Measurements from ENCODE around the gene KLRG1.

DNA sequence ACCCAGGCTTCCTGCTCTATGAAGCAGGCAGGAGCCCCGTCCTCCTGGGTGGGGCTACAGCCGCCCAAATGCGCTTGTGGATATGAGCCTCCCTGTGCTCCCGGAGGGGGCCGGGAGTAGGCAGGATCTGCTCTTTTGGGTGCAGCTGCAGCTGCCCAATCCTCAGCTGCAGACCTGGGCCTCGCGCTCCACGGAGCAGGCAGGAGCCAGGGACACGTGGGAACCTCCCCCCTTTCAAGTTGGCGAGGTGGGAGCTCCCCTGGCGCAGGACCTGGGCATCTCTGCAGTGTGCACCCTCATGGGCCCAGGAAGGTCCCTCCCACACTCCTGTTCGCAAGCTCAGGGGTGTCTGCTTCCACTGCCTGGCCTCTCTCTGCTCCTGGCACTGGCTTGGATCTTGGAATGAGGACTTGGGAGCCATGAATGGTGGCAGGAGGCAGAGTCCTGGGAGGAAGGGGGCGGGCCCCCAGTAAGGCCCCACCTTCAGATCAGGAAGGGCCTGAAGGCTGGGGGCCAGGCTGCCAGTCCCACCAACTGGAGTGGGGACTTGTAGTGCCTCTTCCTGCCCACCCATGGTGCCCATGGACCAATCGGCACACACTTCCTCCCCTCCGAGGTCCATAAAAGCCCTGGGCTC is 61.3 kb downstream of the KLRG1 start:
- TF ChIP-seq CTCF (IDR thresholded peaks at IDR 0.05; ENCODE audit: low read depth, low read length), result no peak
- TF ChIP-seq, protein P1, sequence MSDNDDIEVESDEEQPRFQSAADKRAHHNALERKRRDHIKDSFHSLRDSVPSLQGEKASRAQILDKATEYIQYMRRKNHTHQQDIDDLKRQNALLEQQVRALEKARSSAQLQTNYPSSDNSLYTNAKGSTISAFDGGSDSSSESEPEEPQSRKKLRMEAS (IDR thresholded peaks at IDR 0.05; ENCODE audit: low read depth, low read length), result no peak

Data from NB4 (cell line).